M059J (cell line): ENCODE measurements around the gene GABBR2. TPM values are rescaled to one million over a fixed set of nuclear protein-coding genes. Genes with fewer than 3 reads are reported as not detected.

Experiments used
- DNase-seq: peaks from one replicate; pipeline ENCODE4 v3.0.0-alpha.2; 2012; ENCODE audit warnings: low read depth
- total RNA-seq: library from RNA; depleted of rRNA; stranded (reverse); fragments of >200 nt; shearing (Covaris generic); gene quantifications from 2 replicates; pipeline ENCODE4 v1.2.3, GENCODE V29; 2014; rRNA removed

GABBR2 gene
- not detected in 2 replicates for total RNA-seq

- DNase-seq: no peak
Observed at GRCh38 chr9:98708933-98709911, at the start of gene GABBR2. Gene GABBR2 (minus strand): TSS chr9:98708935. CDS start chr9:98708737, 198 bp downstream.

- no peak for DNase-seq
Observed at GRCh38 chr9:98755006-98755618, 46.4 kb upstream of the GABBR2 start.

- no peak for DNase-seq
Observed at GRCh38 chr9:98751210-98751609, 42.5 kb upstream of the GABBR2 start.

GRCh38 chr9:98750364-98751060 lies 41.8 kb upstream of the GABBR2 start:
- no peak for DNase-seq

GRCh38 chr9:98747476-98747875 lies 38.7 kb upstream of the GABBR2 start:
- no peak for DNase-seq

GRCh38 chr9:98745470-98745869 lies 36.7 kb upstream of the GABBR2 start:
- DNase-seq: no peak

GRCh38 chr9:98743818-98744611 lies 35.3 kb upstream of the GABBR2 start:
- DNase-seq: no peak

- no peak for DNase-seq
Observed at GRCh38 chr9:98743329-98743728, 34.6 kb upstream of the GABBR2 start.

- peak; percentile 28 for DNase-seq
Observed at GRCh38 chr9:98742325-98743280, 33.9 kb upstream of the GABBR2 start.

GRCh38 chr9:98740226-98740881 lies 31.6 kb upstream of the GABBR2 start:
- no peak for DNase-seq

GRCh38 chr9:98738741-98739140 lies 30.0 kb upstream of the GABBR2 start:
- no peak for DNase-seq

GRCh38 chr9:98736226-98736625 lies 27.5 kb upstream of the GABBR2 start:
- no peak for DNase-seq

GRCh38 chr9:98732801-98733200 lies 24.1 kb upstream of the GABBR2 start:
- DNase-seq: no peak

- no peak for DNase-seq
Observed at GRCh38 chr9:98732091-98732490, 23.4 kb upstream of the GABBR2 start.

GRCh38 chr9:98730871-98731270 lies 22.1 kb upstream of the GABBR2 start:
- DNase-seq: no peak

GRCh38 chr9:98728500-98728899 lies 19.8 kb upstream of the GABBR2 start:
- DNase-seq: no peak

- DNase-seq: no peak
Observed at GRCh38 chr9:98727428-98727827, 18.7 kb upstream of the GABBR2 start.

GRCh38 chr9:98726735-98727134 lies 18.0 kb upstream of the GABBR2 start:
- DNase-seq: peak; percentile 42

- DNase-seq: no peak
Observed at GRCh38 chr9:98724810-98725530, 16.2 kb upstream of the GABBR2 start.
